Breast epithelium (tissue), 3 donors: Measurements from ENCODE around the gene SRGAP1.

Experiments
- POLR2A ChIP-seq: fragments of 450-650 bp; IDR thresholded peaks from one replicate; pipeline ENCODE4 v1.6.1; 2016; ENCODE audit warnings: antibody characterized with exemption, mild to moderate bottlenecking, moderate library complexity
- POLR2AphosphoS5 ChIP-seq, 3 donors: sonication (generic); formaldehyde crosslinking; IDR thresholded peaks; one replicate each; pipeline ENCODE4 v1.6.1; 2017; ENCODE audit warnings: antibody characterized with exemption in 3 of 3
- TF ChIP-seq, protein P1 (sequence below), 3 donors: fragments of 450-650 bp; IDR thresholded peaks; one replicate each; pipeline ENCODE4 v1.5.1; 2016 to 2017; ENCODE audit warnings: antibody characterized with exemption in 3 of 3, mild to moderate bottlenecking in 3 of 3, moderate library complexity in 3 of 3

DNA sequence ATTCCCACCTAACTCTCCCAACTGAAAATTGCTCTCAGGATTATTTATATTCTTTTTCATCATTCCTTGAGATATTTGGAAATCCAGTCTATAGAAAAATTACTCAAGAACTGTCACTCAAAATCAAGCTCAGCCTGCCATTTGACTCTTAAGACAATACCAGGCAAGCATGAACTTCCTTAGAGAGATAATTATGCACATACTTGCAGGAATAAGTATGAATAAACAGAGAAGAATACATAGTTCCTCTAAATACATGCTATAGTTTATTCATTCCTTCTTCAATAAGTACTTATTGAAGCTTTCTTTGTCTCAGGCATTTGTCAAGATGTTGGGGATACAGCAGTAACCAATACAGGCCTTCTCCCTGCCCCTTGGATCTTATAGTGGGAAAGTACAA, 154.1 kb downstream of the SRGAP1 start:
- TF ChIP-seq, protein P1, sequence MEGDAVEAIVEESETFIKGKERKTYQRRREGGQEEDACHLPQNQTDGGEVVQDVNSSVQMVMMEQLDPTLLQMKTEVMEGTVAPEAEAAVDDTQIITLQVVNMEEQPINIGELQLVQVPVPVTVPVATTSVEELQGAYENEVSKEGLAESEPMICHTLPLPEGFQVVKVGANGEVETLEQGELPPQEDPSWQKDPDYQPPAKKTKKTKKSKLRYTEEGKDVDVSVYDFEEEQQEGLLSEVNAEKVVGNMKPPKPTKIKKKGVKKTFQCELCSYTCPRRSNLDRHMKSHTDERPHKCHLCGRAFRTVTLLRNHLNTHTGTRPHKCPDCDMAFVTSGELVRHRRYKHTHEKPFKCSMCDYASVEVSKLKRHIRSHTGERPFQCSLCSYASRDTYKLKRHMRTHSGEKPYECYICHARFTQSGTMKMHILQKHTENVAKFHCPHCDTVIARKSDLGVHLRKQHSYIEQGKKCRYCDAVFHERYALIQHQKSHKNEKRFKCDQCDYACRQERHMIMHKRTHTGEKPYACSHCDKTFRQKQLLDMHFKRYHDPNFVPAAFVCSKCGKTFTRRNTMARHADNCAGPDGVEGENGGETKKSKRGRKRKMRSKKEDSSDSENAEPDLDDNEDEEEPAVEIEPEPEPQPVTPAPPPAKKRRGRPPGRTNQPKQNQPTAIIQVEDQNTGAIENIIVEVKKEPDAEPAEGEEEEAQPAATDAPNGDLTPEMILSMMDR (IDR thresholded peaks at IDR 0.05) = no peak
- no peak for TF ChIP-seq POLR2A
- TF ChIP-seq POLR2AphosphoS5 (IDR thresholded peaks at IDR 0.05) = no peak
